ENCODE results near the gene LPGAT1. TPM values are rescaled to one million over a fixed set of nuclear protein-coding genes. Genes with fewer than 3 reads are reported as not detected.

The LPGAT1 gene
- total and polyA plus RNA-seq, 2 of the 13 experiments (the other 11 are each of a cell fraction or from before 2014, with no cell fraction given), result 12.1 to 48.3 TPM

GRCh38 chr1:211879475-211879874, 48.9 kb upstream of the LPGAT1 start:
- no TSS peak for BruUV-seq (replicated peaks)
- Histone ChIP-seq H3K79me2 (ENCODE audit: insufficient read depth, low read length) (no peaks in the 10 kb centered on the region), H3K4me3 (replicated peaks in 1 of 3; ENCODE audit: insufficient read depth in 1 of 3, low read depth in 2 of 3, low read length in 3 of 3) (no peak overlapping the region), H3K4me1 (ENCODE audit: insufficient read depth, low read length) (peaks cover 6% of the 10 kb centered on the region), H3K9ac (ENCODE audit: insufficient read depth, low read depth, low read length) (no peak overlapping the region), H4K20me1 (ENCODE audit: insufficient read depth, low read length) (no peaks in the 10 kb centered on the region), H3K27me3 (ENCODE audit: control insufficient read depth in 1 of 2, insufficient read depth in 2 of 2, low read length in 2 of 2) (no peaks in the 10 kb centered on the region), H2AFZ (ENCODE audit: low read length) (no peak overlapping the region), H3K9me3 (ENCODE audit: low read length) (no peaks in the 10 kb centered on the region), H3K36me3 (replicated peaks in 1 of 2; ENCODE audit: control insufficient read depth in 1 of 2, insufficient read depth in 2 of 2, low read length in 2 of 2) (no peaks in the 10 kb centered on the region), H3K27ac (ENCODE audit: extremely low read length, insufficient read depth, low read length) (no peak overlapping the region), H3K4me2 (ENCODE audit: low read depth, low read length) (no peak overlapping the region)
- ATAC-seq (no peak), DNase-seq (ENCODE audit: low spot score) (no peak), FAIRE-seq (no peak)
- in situ Hi-C loops (cut with HindIII; ENCODE audit: extremely low pct_ligation_motif_present, low pct_unique_long_range_greater_than_20kb), result no loop called here
- 51% methylated on average over 2 of the region's 2 CpGs for WGBS (ENCODE audit: low lambda C conversion rate)
- POLR2A ChIA-PET, result no interaction called here
- TF ChIP-seq ZNF772 (CRISPR knock-in tag; IDR thresholded peaks at IDR 0.05), result no peak
- TF ChIP-seq XBP1 (CRISPR knock-in tag; IDR thresholded peaks at IDR 0.05), result no peak
- TF ChIP-seq ZNF710 (CRISPR knock-in tag; IDR thresholded peaks at IDR 0.05; ENCODE audit: borderline replicate concordance), result no peak
- TF ChIP-seq ZBTB46 (CRISPR knock-in tag; IDR thresholded peaks at IDR 0.05; ENCODE audit: borderline replicate concordance), result no peak
- no peak for TF ChIP-seq MED8 (CRISPR knock-in tag; IDR thresholded peaks at IDR 0.05; ENCODE audit: insufficient replicate concordance)
- no peak for TF ChIP-seq PBX3 (CRISPR knock-in tag; IDR thresholded peaks at IDR 0.05; ENCODE audit: borderline replicate concordance)
- no peak for TF ChIP-seq ARHGAP35 (CRISPR knock-in tag; IDR thresholded peaks at IDR 0.05; ENCODE audit: borderline replicate concordance)
- no peak for TF ChIP-seq ZNF101 (CRISPR knock-in tag; IDR thresholded peaks at IDR 0.05; ENCODE audit: borderline replicate concordance, low read depth)
- TF ChIP-seq CCAR2 (optimal IDR thresholded peaks at IDR 0.05; ENCODE audit: low read depth, low read length), result no peak
- TF ChIP-seq SPEN (CRISPR knock-in tag; IDR thresholded peaks at IDR 0.05; ENCODE audit: low read depth), result no peak
- TF ChIP-seq DNMT1 (CRISPR knock-in tag; IDR thresholded peaks at IDR 0.05), result no peak
- no peak for TF ChIP-seq ZSCAN9 (CRISPR knock-in tag; IDR thresholded peaks at IDR 0.05; ENCODE audit: borderline replicate concordance)
- TF ChIP-seq KLF11 (CRISPR knock-in tag; IDR thresholded peaks at IDR 0.05), result no peak
- no peak for TF ChIP-seq ZNF331 (CRISPR knock-in tag; IDR thresholded peaks at IDR 0.05)
- TF ChIP-seq ZNF670 (CRISPR knock-in tag; IDR thresholded peaks at IDR 0.05; ENCODE audit: borderline replicate concordance), result no peak
- TF ChIP-seq ETV5 (CRISPR knock-in tag; IDR thresholded peaks at IDR 0.05; ENCODE audit: borderline replicate concordance), result no peak
- TF ChIP-seq ZBTB20 (CRISPR knock-in tag; IDR thresholded peaks at IDR 0.05; ENCODE audit: borderline replicate concordance, low read depth), result no peak
- no peak for TF ChIP-seq E2F5 (CRISPR knock-in tag; conservative IDR thresholded peaks at IDR 0.05)
- no peak for TF ChIP-seq KAT2B (IDR thresholded peaks at IDR 0.05; ENCODE audit: borderline replicate concordance, low read depth, low read length)
- intact Hi-C loops (cut with micrococcal nuclease; ENCODE audit: unreplicated experiment), result no loop called here
- CTCF ChIA-PET (ENCODE audit: low intra/inter-chr PET ratio, low total read pairs), result no interaction called here

Measured in HepG2 (cell line).